Neural cell (in vitro differentiated cells): Measurements from ENCODE around the gene TRIM44. TPM values are rescaled to one million over a fixed set of nuclear protein-coding genes. Genes with fewer than 3 reads are reported as not detected.

Experiments
- H2AFZ ChIP-seq: fragments of 200-600, 300-800 bp; sonication (generic), shearing (Covaris generic); 2 replicates; pipeline ENCODE4 v1.6.0; 2014; ENCODE audit warnings: low read depth, mild to moderate bottlenecking, antibody characterized with exemption, low read length, moderate library complexity
- H3F3A ChIP-seq: fragments of 200-600 bp; shearing (Covaris generic); 2 replicates; pipeline ENCODE4 v1.6.1; 2016; ENCODE audit warnings: mild to moderate bottlenecking, moderate library complexity, mixed read lengths, antibody characterized with exemption, low read length; ENCODE audit not compliant: insufficient read depth, poor library complexity, severe bottlenecking
- H3K27ac ChIP-seq: fragments of 200-600, 300-800 bp; sonication (generic), shearing (Covaris generic); 2 replicates; pipeline ENCODE4 v1.5.1; 2014; ENCODE audit warnings: mild to moderate bottlenecking, low read length, moderate library complexity
- H3K27me3 ChIP-seq: fragments of 300-800, 200-600 bp; sonication (generic), shearing (Covaris generic); 2 replicates; pipeline ENCODE4 v1.6.0; 2014; ENCODE audit warnings: mild to moderate bottlenecking, low read depth, low read length, moderate library complexity; ENCODE audit not compliant: insufficient read depth
- H3K36me3 ChIP-seq: fragments of 300-800, 200-600 bp; sonication (generic), shearing (Covaris generic); 2 replicates; pipeline ENCODE4 v1.5.1; 2014; ENCODE audit warnings: mild to moderate bottlenecking, antibody characterized with exemption, low read length, moderate library complexity; ENCODE audit not compliant: insufficient read depth
- H3K4me2 ChIP-seq: fragments of 300-800, 200-600 bp; sonication (generic), shearing (Covaris generic); 2 replicates; pipeline ENCODE4 v1.6.0; 2014; ENCODE audit warnings: mild to moderate bottlenecking, low read length
- H3K4me3 ChIP-seq: fragments of 300-800, 200-600 bp; sonication (generic), shearing (Covaris generic); 2 replicates; pipeline ENCODE4 v1.5.1; 2014; ENCODE audit warnings: mild to moderate bottlenecking, low read length, moderate library complexity
- H3K79me2 ChIP-seq: fragments of 200-600 bp; shearing (Covaris generic); replicated peaks from 2 replicates; pipeline ENCODE4 v1.6.0; 2014; ENCODE audit warnings: mild to moderate bottlenecking, low read length, moderate library complexity; ENCODE audit not compliant: insufficient read depth
- H3K9ac ChIP-seq: fragments of 300-800, 200-600 bp; sonication (generic), shearing (Covaris generic); 2 replicates; pipeline ENCODE4 v1.6.1; 2016; ENCODE audit warnings: mild to moderate bottlenecking, low read length, mixed read lengths
- H3K9me2 ChIP-seq: fragments of 200-600 bp; shearing (Covaris generic); 2 replicates; pipeline ENCODE4 v1.6.1; 2016; ENCODE audit warnings: mild to moderate bottlenecking, low read length, mixed read lengths; ENCODE audit not compliant: insufficient read depth
- H3K9me3 ChIP-seq: fragments of 200-600, 300-800 bp; sonication (generic), shearing (Covaris generic); 2 replicates; pipeline ENCODE4 v1.6.1; 2016; ENCODE audit warnings: mild to moderate bottlenecking, mixed run types, low read length, moderate library complexity, mixed read lengths
- H4K20me1 ChIP-seq: fragments of 200-600 bp; shearing (Covaris generic); 2 replicates; pipeline ENCODE4 v1.6.1; 2016; ENCODE audit warnings: mild to moderate bottlenecking, mixed run types; ENCODE audit not compliant: insufficient read depth
- EP300 ChIP-seq: fragments of 450-650 bp; conservative IDR thresholded peaks from 2 replicates; pipeline ENCODE4 v1.6.1; 2014; ENCODE audit warnings: antibody characterized with exemption, mild to moderate bottlenecking, moderate library complexity; ENCODE audit not compliant: poor library complexity, severe bottlenecking
- EZH2 ChIP-seq: fragments of 200-600, 300-800 bp; shearing (Covaris generic), sonication (generic); IDR thresholded peaks from 2 replicates; pipeline ENCODE4 v1.6.1; 2014; ENCODE audit warnings: antibody characterized with exemption, low read length, borderline replicate concordance, mild to moderate bottlenecking; ENCODE audit not compliant: insufficient read depth, poor library complexity, severe bottlenecking
- MXI1 ChIP-seq: fragments of 450-650 bp; conservative IDR thresholded peaks from 2 replicates; pipeline ENCODE4 v1.6.1; 2014; ENCODE audit warnings: antibody characterized with exemption, mild to moderate bottlenecking; ENCODE audit not compliant: poor library complexity, severe bottlenecking
- POLR2AphosphoS5 ChIP-seq: IDR thresholded peaks from 2 replicates; pipeline ENCODE4 v1.6.1; 2012
- RAD21 ChIP-seq: fragments of 450-650 bp; conservative IDR thresholded peaks from 2 replicates; pipeline ENCODE4 v1.6.1; 2014; ENCODE audit warnings: antibody characterized with exemption, mild to moderate bottlenecking, moderate library complexity
- SMC3 ChIP-seq: fragments of 450-650 bp; conservative IDR thresholded peaks from 2 replicates; pipeline ENCODE4 v1.6.1; 2014; ENCODE audit warnings: antibody characterized with exemption, mild to moderate bottlenecking, moderate library complexity; ENCODE audit not compliant: poor library complexity
- TAF1 ChIP-seq: IDR thresholded peaks from 2 replicates; pipeline ENCODE4 v1.6.1; 2012; ENCODE audit warnings: low read depth
- polyA plus RNA-seq: library from polyadenylated mRNA; depleted of rRNA; stranded (reverse); fragments of >200 nt; gene quantifications from 2 replicates; pipeline ENCODE4 v1.2.3, GENCODE V29; 2014
- TF ChIP-seq, protein P1 (sequence below): IDR thresholded peaks from 2 replicates; pipeline ENCODE4 v1.6.1; 2012; ENCODE audit warnings: borderline replicate concordance
- TF ChIP-seq, protein P2 (sequence below): fragments of 450-650 bp; IDR thresholded peaks from 2 replicates; pipeline ENCODE4 v1.5.1; 2014; ENCODE audit warnings: antibody characterized with exemption, mild to moderate bottlenecking, moderate library complexity; ENCODE audit not compliant: poor library complexity, severe bottlenecking

TRIM44 gene
- polyA plus RNA-seq, 1 donor from 2014 or later = 14.9 TPM

DNA sequence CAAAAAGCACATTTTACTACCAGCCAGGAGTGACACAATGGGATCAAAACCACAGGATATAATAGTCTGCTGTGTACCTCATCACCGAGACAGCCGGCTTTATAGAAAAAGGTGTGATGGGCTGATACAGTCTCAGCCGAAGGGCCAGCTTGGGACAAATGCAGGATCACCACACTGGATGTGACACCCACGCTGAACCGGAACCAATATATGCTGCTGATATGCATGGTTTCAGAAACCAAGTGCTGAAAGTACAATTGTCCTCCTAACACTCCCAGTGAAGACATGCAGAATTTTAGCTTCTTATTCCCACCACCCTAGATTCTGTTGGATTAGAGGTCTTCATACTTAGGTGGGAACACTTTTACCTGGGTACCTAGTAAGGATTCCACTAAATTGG lies 184.3 kb downstream of the TRIM44 start:
- H3K4me2 ChIP-seq = no peak overlapping the region
- H3K4me3 ChIP-seq = no peak overlapping the region
- H3K9me3 ChIP-seq = no peaks in the 10 kb centered on the region
- H3K79me2 ChIP-seq = no peaks in the 10 kb centered on the region
- no peaks in the 10 kb centered on the region for H3K27me3 ChIP-seq
- H3K9ac ChIP-seq = no peak overlapping the region
- TF ChIP-seq, protein P1, sequence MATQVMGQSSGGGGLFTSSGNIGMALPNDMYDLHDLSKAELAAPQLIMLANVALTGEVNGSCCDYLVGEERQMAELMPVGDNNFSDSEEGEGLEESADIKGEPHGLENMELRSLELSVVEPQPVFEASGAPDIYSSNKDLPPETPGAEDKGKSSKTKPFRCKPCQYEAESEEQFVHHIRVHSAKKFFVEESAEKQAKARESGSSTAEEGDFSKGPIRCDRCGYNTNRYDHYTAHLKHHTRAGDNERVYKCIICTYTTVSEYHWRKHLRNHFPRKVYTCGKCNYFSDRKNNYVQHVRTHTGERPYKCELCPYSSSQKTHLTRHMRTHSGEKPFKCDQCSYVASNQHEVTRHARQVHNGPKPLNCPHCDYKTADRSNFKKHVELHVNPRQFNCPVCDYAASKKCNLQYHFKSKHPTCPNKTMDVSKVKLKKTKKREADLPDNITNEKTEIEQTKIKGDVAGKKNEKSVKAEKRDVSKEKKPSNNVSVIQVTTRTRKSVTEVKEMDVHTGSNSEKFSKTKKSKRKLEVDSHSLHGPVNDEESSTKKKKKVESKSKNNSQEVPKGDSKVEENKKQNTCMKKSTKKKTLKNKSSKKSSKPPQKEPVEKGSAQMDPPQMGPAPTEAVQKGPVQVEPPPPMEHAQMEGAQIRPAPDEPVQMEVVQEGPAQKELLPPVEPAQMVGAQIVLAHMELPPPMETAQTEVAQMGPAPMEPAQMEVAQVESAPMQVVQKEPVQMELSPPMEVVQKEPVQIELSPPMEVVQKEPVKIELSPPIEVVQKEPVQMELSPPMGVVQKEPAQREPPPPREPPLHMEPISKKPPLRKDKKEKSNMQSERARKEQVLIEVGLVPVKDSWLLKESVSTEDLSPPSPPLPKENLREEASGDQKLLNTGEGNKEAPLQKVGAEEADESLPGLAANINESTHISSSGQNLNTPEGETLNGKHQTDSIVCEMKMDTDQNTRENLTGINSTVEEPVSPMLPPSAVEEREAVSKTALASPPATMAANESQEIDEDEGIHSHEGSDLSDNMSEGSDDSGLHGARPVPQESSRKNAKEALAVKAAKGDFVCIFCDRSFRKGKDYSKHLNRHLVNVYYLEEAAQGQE = no peak
- TF ChIP-seq RAD21 = no peak
- TF ChIP-seq TAF1 = no peak
- no peak for TF ChIP-seq EZH2
- TF ChIP-seq MXI1 = no peak
- no peak for TF ChIP-seq EP300
- no peak for TF ChIP-seq SMC3
- no peak for TF ChIP-seq POLR2AphosphoS5
- TF ChIP-seq, protein P2, sequence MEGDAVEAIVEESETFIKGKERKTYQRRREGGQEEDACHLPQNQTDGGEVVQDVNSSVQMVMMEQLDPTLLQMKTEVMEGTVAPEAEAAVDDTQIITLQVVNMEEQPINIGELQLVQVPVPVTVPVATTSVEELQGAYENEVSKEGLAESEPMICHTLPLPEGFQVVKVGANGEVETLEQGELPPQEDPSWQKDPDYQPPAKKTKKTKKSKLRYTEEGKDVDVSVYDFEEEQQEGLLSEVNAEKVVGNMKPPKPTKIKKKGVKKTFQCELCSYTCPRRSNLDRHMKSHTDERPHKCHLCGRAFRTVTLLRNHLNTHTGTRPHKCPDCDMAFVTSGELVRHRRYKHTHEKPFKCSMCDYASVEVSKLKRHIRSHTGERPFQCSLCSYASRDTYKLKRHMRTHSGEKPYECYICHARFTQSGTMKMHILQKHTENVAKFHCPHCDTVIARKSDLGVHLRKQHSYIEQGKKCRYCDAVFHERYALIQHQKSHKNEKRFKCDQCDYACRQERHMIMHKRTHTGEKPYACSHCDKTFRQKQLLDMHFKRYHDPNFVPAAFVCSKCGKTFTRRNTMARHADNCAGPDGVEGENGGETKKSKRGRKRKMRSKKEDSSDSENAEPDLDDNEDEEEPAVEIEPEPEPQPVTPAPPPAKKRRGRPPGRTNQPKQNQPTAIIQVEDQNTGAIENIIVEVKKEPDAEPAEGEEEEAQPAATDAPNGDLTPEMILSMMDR = no peak
- no peaks in the 10 kb centered on the region for H4K20me1 ChIP-seq
- H3F3A ChIP-seq = no peaks in the 10 kb centered on the region
- H3K27ac ChIP-seq = no peak overlapping the region
- H3K36me3 ChIP-seq = no peaks in the 10 kb centered on the region
- H2AFZ ChIP-seq = no peak overlapping the region
- no peaks in the 10 kb centered on the region for H3K9me2 ChIP-seq

DNA sequence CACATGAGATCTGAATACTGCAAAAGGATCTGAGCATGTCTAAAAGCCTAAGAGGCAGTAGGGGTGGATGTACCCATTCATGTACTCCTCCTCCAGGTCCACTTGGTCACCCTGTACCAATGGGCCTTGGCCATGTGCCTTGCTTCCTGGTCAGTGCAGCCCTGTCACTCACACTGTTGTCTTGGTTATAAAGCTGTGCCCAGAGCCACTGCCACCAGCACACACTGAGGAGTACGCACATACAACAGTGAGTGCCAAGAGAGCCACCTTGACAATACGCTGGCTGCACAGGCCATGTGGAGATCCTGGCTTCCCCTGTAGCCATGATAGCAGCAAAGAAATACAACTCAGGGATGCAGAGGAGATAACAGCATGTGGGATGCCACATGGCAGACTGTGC lies 184.9 kb downstream of the TRIM44 start:
- no peaks in the 10 kb centered on the region for H3K9me2 ChIP-seq
- H3F3A ChIP-seq = no peaks in the 10 kb centered on the region
- H3K36me3 ChIP-seq = no peaks in the 10 kb centered on the region
- H3K4me3 ChIP-seq = no peak overlapping the region
- H3K9me3 ChIP-seq = no peaks in the 10 kb centered on the region
- H2AFZ ChIP-seq = no peak overlapping the region
- H3K27ac ChIP-seq = no peak overlapping the region
- TF ChIP-seq POLR2AphosphoS5 (no peak), MXI1 (no peak), SMC3 (no peak), RAD21 (no peak), EZH2 (no peak), EP300 (no peak), TAF1 (no peak)
- TF ChIP-seq, protein P2 = no peak
- TF ChIP-seq, protein P1 = no peak
- H3K27me3 ChIP-seq = no peaks in the 10 kb centered on the region
- no peaks in the 10 kb centered on the region for H3K79me2 ChIP-seq
- H3K9ac ChIP-seq = no peak overlapping the region
- no peaks in the 10 kb centered on the region for H4K20me1 ChIP-seq
- no peak overlapping the region for H3K4me2 ChIP-seq
